Keratinocyte (primary cell): ENCODE measurements around the gene PALD1.

Source experiments
- EZH2 ChIP-seq: IDR thresholded peaks from one replicate; pipeline ENCODE4 v1.6.1; 2012; ENCODE audit warnings: inconsistent platforms, mild to moderate bottlenecking, low read length, moderate library complexity
- TF ChIP-seq, protein P1 (sequence below), 3 experiments: IDR thresholded peaks in 1 of 3; conservative IDR thresholded peaks in 1 of 3; optimal IDR thresholded peaks in 1 of 3; 2 replicates in 2 of 3; 3 replicates in 1 of 3; pipeline versions ENCODE3 to v1.5.1; 2011; ENCODE audit warnings: low read length in 3 of 3, mild to moderate bottlenecking in 3 of 3, moderate library complexity in 2 of 3, control low read depth in 1 of 3, inconsistent platforms in 1 of 3; ENCODE audit not compliant: insufficient read depth in 2 of 3; ENCODE audit errors: extremely low read depth in 1 of 3

DNA sequence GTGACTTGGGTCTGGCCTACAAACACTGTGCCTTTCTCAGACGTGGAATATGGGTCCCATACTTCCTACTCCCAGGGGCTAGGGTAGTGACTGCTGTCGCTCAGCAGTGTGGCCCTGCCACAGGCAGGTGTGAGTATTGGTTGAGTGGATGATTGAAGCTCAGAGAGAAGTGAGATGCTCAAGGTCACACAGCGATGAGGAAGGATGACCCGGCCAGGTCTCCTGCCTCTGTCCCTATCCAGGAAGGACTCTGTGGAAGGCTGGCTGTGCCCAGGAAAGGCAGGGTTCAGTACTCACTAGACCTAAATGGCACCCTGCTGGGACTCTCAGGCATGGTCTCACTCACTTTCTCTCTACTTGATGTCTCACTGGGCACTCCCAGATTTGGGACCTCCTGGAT lies 121.2 kb downstream of the PALD1 start:
- TF ChIP-seq, protein P1, sequence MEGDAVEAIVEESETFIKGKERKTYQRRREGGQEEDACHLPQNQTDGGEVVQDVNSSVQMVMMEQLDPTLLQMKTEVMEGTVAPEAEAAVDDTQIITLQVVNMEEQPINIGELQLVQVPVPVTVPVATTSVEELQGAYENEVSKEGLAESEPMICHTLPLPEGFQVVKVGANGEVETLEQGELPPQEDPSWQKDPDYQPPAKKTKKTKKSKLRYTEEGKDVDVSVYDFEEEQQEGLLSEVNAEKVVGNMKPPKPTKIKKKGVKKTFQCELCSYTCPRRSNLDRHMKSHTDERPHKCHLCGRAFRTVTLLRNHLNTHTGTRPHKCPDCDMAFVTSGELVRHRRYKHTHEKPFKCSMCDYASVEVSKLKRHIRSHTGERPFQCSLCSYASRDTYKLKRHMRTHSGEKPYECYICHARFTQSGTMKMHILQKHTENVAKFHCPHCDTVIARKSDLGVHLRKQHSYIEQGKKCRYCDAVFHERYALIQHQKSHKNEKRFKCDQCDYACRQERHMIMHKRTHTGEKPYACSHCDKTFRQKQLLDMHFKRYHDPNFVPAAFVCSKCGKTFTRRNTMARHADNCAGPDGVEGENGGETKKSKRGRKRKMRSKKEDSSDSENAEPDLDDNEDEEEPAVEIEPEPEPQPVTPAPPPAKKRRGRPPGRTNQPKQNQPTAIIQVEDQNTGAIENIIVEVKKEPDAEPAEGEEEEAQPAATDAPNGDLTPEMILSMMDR (optimal IDR thresholded peaks at IDR 0.05 in 1 of 3, IDR thresholded peaks at IDR 0.05 in 1 of 3, conservative IDR thresholded peaks at IDR 0.05 in 1 of 3; ENCODE audit: extremely low read depth in 1 of 3, insufficient read depth in 2 of 3, low read length in 3 of 3), result no peak
- no peak for TF ChIP-seq EZH2
